MCF 10A (cell line): ENCODE measurements around the gene ARPC4. TPM values are rescaled to one million over a fixed set of nuclear protein-coding genes. Genes with fewer than 3 reads are reported as not detected.
A peak's percentile ranks its signal among the peaks of the same experiment; 100 is the strongest.

Experiments used
- BruUV-seq: library from RNA; stranded (reverse); fragments of 400-500 nt; replicated peaks from 2 replicates; lab custom pipeline; 2021; lab: Mats Ljungman, UMichigan
- CTCF ChIA-PET: fragments of 300-600 bp; sonication (Branson Sonifier 250); formaldehyde crosslinking; extraction: SDS; loops from one replicate; lab custom pipeline; 2021; ENCODE audit warnings: antibody characterized with exemption, inconsistent platforms; lab: Yijun Ruan, JAX
- POLR2A ChIA-PET: fragments of 300-600, 350-650 bp; sonication (Branson Sonifier 250); formaldehyde crosslinking; extraction: SDS; loops from one replicate; lab custom pipeline; 2020; ENCODE audit warnings: antibody characterized with exemption, inconsistent platforms; lab: Yijun Ruan, JAX
- DNase-seq: peaks from one replicate; pipeline ENCODE4 v3.0.0-alpha.2; 2018; ENCODE audit not compliant: unreplicated experiment
- H3K27ac Mint-ChIP-seq: one replicate; pipeline ENCODE4 v1.8.0; 2022; ENCODE audit warnings: mild to moderate bottlenecking, low read depth, mixed read lengths; ENCODE audit not compliant: unreplicated experiment
- H3K27me3 Mint-ChIP-seq: one replicate; pipeline ENCODE4 v1.8.0; 2022; ENCODE audit warnings: mixed read lengths; ENCODE audit not compliant: insufficient read depth, unreplicated experiment
- H3K36me3 Mint-ChIP-seq: one replicate; pipeline ENCODE4 v1.8.0; 2022; ENCODE audit warnings: mild to moderate bottlenecking, moderate library complexity, mixed read lengths; ENCODE audit not compliant: insufficient read depth, unreplicated experiment
- H3K4me1 Mint-ChIP-seq: one replicate; pipeline ENCODE4 v1.8.0; 2022; ENCODE audit warnings: mixed read lengths; ENCODE audit not compliant: insufficient read depth, unreplicated experiment
- H3K4me3 Mint-ChIP-seq: one replicate; pipeline ENCODE4 v1.8.0; 2022; ENCODE audit warnings: mild to moderate bottlenecking, moderate library complexity, mixed read lengths; ENCODE audit not compliant: unreplicated experiment
- H3K9me3 Mint-ChIP-seq: one replicate; pipeline ENCODE4 v1.8.0; 2022; ENCODE audit warnings: mixed read lengths; ENCODE audit not compliant: unreplicated experiment
- intact Hi-C: fragments of 100-400 bp; cut with micrococcal nuclease; formaldehyde crosslinking; loops from 2 replicates; pipeline ENCODE4 v1.14.1; 2022
- total RNA-seq: library from RNA; stranded (reverse); gene quantifications from 2 replicates; pipeline ENCODE4 v1.2.3, GENCODE V29; 2022
- TF ChIP-seq, protein P1 (sequence below): fragments of 200-600 bp; IDR thresholded peaks from one replicate; pipeline ENCODE4 v1.8.0; 2022; ENCODE audit warnings: antibody characterized with exemption, mild to moderate bottlenecking; ENCODE audit not compliant: unreplicated experiment

ARPC4 gene
- total RNA-seq, 1 experiment from 2014 or later, result 122 TPM

DNA sequence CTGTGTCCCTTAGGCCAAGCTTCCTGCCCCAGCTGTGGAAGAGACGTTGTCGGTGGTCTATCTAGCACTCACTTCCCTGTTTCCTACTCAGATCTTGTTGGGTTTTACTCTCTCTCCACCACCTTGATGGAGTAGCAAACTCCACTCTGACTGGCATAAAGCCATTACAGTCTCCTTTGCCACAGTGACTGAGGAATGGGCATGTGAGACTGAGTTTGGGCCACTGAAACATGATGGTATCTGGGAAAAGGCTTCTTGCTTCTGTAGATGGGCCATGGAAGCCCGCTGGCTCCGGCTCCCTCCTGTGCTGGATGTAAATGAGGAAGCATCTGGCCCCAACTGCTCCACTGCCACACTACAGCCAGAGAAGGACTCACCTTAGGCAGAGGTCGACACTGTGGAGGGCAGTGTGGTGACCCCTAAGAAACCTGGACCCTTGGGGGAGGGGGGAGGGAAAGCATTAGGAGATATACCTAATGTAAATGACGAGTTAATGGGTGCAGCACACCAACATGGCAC, 13.7 kb upstream of the ARPC4 start:
- peaks cover 19% of the 10 kb centered on the region for H3K36me3 Mint-ChIP-seq
- CTCF ChIA-PET, result no interaction called here
- H3K27ac Mint-ChIP-seq, result no peak overlapping the region
- DNase-seq, result no peak
- intact Hi-C loops, result no loop called here
- H3K9me3 Mint-ChIP-seq, result no peaks in the 10 kb centered on the region
- POLR2A ChIA-PET, result interaction anchor here (2.0 to 2.5 kb wide), 2 partner anchors 14 to 29 kb away, joined by 6 to 8 read pairs; partner anchors contain the start of genes ARPC4, OGG1 and TADA3
- H3K27me3 Mint-ChIP-seq, result no peaks in the 10 kb centered on the region
- TF ChIP-seq, protein P1, sequence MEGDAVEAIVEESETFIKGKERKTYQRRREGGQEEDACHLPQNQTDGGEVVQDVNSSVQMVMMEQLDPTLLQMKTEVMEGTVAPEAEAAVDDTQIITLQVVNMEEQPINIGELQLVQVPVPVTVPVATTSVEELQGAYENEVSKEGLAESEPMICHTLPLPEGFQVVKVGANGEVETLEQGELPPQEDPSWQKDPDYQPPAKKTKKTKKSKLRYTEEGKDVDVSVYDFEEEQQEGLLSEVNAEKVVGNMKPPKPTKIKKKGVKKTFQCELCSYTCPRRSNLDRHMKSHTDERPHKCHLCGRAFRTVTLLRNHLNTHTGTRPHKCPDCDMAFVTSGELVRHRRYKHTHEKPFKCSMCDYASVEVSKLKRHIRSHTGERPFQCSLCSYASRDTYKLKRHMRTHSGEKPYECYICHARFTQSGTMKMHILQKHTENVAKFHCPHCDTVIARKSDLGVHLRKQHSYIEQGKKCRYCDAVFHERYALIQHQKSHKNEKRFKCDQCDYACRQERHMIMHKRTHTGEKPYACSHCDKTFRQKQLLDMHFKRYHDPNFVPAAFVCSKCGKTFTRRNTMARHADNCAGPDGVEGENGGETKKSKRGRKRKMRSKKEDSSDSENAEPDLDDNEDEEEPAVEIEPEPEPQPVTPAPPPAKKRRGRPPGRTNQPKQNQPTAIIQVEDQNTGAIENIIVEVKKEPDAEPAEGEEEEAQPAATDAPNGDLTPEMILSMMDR, result no peak
- no peak overlapping the region for H3K4me3 Mint-ChIP-seq
- peaks cover 16% of the 10 kb centered on the region for H3K4me1 Mint-ChIP-seq
- BruUV-seq, result no TSS peak

DNA sequence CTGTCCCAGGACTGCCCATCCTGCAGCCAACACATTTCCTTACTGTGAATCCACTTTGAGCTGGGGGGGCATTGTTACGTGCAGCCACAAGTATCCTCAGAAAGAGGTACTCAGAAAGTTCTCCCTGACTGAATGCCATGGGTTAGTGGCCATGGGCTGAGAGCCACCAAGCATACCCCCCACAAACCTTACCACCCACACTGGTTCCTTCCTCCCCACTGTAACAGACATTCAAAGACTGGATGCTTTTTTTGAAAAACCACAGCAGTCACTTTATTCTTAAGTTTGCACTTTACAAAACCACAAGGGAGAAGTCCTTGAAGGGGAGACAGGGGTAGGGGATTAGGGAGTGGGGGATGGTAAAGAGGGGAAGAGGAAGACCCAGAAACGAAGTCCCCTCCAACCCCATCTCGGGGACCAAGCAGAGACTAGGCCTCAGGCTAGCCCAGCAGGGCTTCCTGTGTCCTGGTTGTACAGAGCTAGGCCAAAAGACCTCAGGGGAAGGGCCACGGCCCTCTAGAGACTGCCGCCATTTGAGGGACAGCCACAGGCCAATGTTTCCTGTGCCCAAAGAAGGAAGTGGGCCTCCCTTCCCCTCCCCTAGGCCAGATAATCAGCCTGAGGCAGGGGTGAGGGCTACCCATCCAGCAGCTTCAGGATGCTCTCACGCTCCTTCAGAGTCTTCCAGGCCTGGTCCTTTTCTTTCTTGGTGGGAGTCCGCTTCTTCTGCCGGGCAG, 13.0 kb upstream of the ARPC4 start:
- intact Hi-C loops, result no loop called here
- no peak overlapping the region for H3K27ac Mint-ChIP-seq
- ChIA-PET POLR2A (interaction anchor here (1.2 to 2.3 kb wide), 2 partner anchors 11 to 13 kb away, joined by 3 to 7 read pairs; partner anchors contain the start of genes ARPC4 and TADA3), CTCF (interaction anchor here (0.7 kb wide), 1 partner anchor 11 kb away, joined by 3 read pairs; no protein-coding TSS in a partner anchor)
- no peak for DNase-seq
- no peak overlapping the region for H3K4me3 Mint-ChIP-seq
- H3K4me1 Mint-ChIP-seq, result peaks cover 16% of the 10 kb centered on the region
- TSS peak; percentile 71 for BruUV-seq
- no peaks in the 10 kb centered on the region for H3K27me3 Mint-ChIP-seq
- TF ChIP-seq, protein P1, result no peak
- no peaks in the 10 kb centered on the region for H3K9me3 Mint-ChIP-seq
- H3K36me3 Mint-ChIP-seq, result peaks cover 22% of the 10 kb centered on the region

DNA sequence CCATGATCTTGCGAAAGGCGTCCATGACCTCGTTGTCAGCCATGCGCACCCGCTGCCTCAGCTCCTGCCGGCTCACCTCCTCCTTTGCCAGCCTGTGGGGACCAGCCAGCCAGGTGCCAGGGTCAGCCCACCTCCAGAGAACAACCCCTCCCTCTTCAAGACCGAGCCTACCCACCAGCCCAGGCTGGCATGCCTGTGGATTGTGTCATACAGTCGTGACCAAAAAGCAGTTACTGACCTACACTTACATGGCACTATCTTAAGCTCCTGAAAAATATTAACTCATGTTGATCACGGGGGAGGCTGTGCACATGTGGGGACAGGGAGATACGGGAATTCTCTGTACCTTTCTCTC, 12.4 kb upstream of the ARPC4 start:
- no peak overlapping the region for H3K27ac Mint-ChIP-seq
- BruUV-seq, result no TSS peak
- CTCF ChIA-PET, result interaction anchor here (0.6 to 0.7 kb wide), 2 partner anchors 11 to 167 kb away, joined by 3 read pairs; no protein-coding TSS in a partner anchor

More for the DNA sequence above, 12.4 kb upstream of the ARPC4 start:
- intact Hi-C loops, result no loop called here
- POLR2A ChIA-PET, result interaction anchor here (1.2 to 2.3 kb wide), 2 partner anchors 11 to 13 kb away, joined by 3 to 7 read pairs; partner anchors contain the start of genes ARPC4 and TADA3
- Mint-ChIP-seq H3K4me3 (no peak overlapping the region), H3K36me3 (peaks cover 27% of the 10 kb centered on the region), H3K27me3 (no peaks in the 10 kb centered on the region), H3K4me1 (peaks cover 16% of the 10 kb centered on the region), H3K9me3 (no peaks in the 10 kb centered on the region)
- DNase-seq, result no peak
- TF ChIP-seq, protein P1, result no peak
